Activated T-helper 1 cell treated with anti-CD3 and anti-CD28 coated beads, Interleukin-12 subunit alpha, Interleukin-12 subunit beta, Interleukin-2, Interleukin-4 antibody, amounts not matched to agents 30 ng/mL and 10 ng/mL and 1 ng/mL, durations not matched to agents 14 hours and 24 hours and 36 hours (primary cell): ENCODE measurements around the gene XPC. TPM values are rescaled to one million over a fixed set of nuclear protein-coding genes. Genes with fewer than 3 reads are reported as not detected.
A peak's percentile ranks its signal among the peaks of the same experiment; 100 is the strongest.

Source experiments
- DNase-seq: peaks from one replicate; pipeline ENCODE4 v3.0.0; 2021; ENCODE audit warnings: low spot score
- H3K27ac Mint-ChIP-seq: one replicate; pipeline ENCODE4 v1.8.0; 2021; ENCODE audit warnings: mild to moderate bottlenecking, mixed read lengths
- H3K27me3 Mint-ChIP-seq: one replicate; pipeline ENCODE4 v1.8.0; 2022; ENCODE audit warnings: mild to moderate bottlenecking, moderate library complexity, mixed read lengths; ENCODE audit not compliant: insufficient read depth
- H3K36me3 Mint-ChIP-seq: one replicate; pipeline ENCODE4 v1.8.0; 2021; ENCODE audit warnings: low read depth, mixed read lengths
- H3K4me1 Mint-ChIP-seq: one replicate; pipeline ENCODE4 v1.8.0; 2021; ENCODE audit warnings: low read depth, mixed read lengths
- H3K4me3 Mint-ChIP-seq: one replicate; pipeline ENCODE4 v1.8.0; 2021; ENCODE audit warnings: mild to moderate bottlenecking, moderate library complexity, mixed read lengths
- H3K9me3 Mint-ChIP-seq: one replicate; pipeline ENCODE4 v1.8.0; 2021; ENCODE audit warnings: mixed read lengths
- intact Hi-C: fragments of 100-400 bp; cut with micrococcal nuclease; formaldehyde crosslinking; loops from one replicate; pipeline ENCODE4 v1.15.1; 2024
- total RNA-seq: library from RNA; stranded (reverse); gene quantifications from 2 replicates; pipeline ENCODE4 v1.2.3, GENCODE V29; 2022

Gene XPC
- total RNA-seq, 1 donor from 2014 or later = 34.1 TPM

DNA sequence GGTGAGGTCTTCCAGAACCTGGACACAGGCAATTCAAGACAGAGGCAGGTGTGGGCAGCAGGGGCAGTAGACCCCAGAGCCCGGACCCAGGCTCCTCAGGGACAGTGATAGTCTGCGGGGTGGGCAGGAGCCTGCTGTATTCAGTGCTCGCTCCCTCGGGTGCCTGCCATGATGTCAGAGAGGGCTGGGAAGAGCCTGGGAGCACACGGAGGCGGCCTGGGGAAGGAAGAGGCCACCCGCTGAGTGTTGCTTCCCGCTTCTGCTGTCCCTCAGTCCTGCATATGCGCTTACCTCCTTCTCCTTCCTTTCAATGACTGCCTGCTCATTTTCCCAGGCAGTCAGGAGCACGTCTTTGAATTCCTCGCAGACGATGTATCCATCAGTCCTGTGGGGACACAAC, 30.8 kb downstream of the XPC start:
- intact Hi-C loops = no loop called here
- Mint-ChIP-seq H3K4me3 (no peak overlapping the region), H3K27me3 (no peaks in the 10 kb centered on the region), H3K27ac (peak overlapping the region; percentile 70), H3K9me3 (no peaks in the 10 kb centered on the region), H3K4me1 (peaks cover 36% of the 10 kb centered on the region), H3K36me3 (peaks cover 28% of the 10 kb centered on the region)
- no peak for DNase-seq

DNA sequence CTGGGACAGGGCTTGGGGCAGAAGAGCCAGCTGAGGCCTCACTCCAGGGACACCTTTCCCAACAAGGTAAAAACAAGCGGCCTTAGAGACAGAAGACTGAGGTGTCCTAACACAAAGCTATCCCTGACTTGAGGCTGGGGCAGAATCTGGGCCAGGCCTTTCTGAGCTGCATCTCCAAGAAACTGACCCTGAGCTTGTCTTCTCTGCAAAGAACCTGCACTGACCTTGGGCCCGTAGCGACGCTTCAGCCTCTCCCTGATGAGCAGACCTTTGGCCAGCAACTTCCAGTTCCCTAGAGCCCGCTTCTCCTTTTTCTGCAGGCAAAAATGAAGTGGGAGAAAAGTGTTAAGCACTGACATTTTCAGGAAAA, 31.4 kb downstream of the XPC start:
- Mint-ChIP-seq H3K36me3 (peaks cover 29% of the 10 kb centered on the region), H3K4me1 (peaks cover 41% of the 10 kb centered on the region), H3K4me3 (no peak overlapping the region), H3K27ac (peak overlapping the region; percentile 70), H3K27me3 (no peaks in the 10 kb centered on the region), H3K9me3 (no peaks in the 10 kb centered on the region)
- intact Hi-C loops = no loop called here
- no peak for DNase-seq

DNA sequence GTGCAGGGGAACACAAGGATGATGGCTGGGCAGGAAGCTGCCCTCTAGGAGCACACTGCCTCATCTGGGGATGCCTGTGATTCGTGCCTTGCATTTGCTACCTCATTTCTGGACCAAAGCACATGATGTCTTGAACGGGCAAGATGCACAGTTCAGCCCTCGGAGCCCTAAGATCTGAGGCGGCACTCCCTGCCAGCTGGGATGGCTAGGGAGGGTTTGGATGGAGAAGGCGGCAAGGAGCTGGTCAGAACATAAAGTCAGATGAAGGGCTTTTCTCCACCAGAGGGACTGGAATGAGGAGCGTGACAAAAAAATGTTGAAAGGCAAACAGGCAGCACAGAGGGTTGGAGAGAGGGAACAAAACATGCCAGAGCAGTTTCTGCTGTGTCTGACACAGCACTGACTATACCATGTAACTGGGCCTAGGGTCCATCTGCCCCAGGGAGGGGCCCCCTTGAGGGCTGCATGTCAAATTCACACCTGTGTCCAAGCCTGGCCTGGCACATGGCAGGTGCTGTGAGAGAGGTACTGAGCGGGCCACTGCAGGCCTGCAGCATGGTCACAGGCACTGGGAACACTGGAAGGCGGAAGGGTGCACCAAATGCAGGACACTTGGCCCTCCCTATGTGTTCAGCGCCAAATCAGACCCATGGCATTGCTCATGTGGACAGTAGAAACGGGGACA, 31.9 kb downstream of the XPC start:
- intact Hi-C loops = no loop called here
- no peak for DNase-seq
- H3K9me3 Mint-ChIP-seq = no peaks in the 10 kb centered on the region
- H3K4me3 Mint-ChIP-seq = no peak overlapping the region
- H3K27me3 Mint-ChIP-seq = no peaks in the 10 kb centered on the region
- peaks cover 47% of the 10 kb centered on the region for H3K4me1 Mint-ChIP-seq
- peaks cover 34% of the 10 kb centered on the region for H3K36me3 Mint-ChIP-seq
- peak overlapping the region; percentile 70 for H3K27ac Mint-ChIP-seq

DNA sequence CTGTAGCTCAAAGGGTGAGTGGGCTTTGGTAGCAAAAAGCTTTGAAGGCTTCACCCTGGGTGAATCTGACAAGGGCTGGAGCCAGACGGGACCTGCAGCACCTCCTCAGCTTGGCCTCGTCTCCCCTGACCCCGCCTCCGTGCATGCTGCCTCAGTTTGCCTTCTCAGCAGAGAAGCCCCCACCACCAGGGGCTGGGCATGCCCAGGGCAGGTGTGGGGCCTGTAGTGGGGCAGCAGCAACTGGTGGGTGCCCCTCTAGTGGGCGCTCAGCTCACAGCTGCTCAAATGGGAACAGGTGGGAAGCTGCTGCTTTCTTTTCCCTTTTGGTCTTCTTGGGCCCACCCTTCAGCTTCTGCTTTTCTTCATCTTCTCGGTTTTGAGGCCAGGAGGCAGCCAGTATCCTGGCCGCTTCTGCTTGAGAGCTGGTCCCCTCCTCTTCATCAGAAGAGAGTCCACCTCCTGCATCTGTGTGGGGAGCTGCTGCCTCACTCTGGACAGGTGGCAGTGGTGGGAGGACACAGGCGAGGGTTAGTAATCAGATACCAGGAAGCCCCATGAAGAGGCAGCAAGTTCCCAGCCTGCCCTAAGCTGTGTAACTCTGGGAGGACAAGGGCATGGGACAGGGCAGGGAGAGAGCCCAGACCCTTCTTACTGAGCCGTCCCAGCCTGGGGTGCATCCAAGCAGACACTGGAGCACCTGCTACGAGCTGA, 32.6 kb downstream of the XPC start:
- Mint-ChIP-seq H3K27me3 (no peaks in the 10 kb centered on the region), H3K27ac (peak overlapping the region; percentile 70), H3K4me1 (peaks cover 54% of the 10 kb centered on the region), H3K9me3 (no peaks in the 10 kb centered on the region), H3K4me3 (no peak overlapping the region), H3K36me3 (peaks cover 38% of the 10 kb centered on the region)
- DNase-seq = no peak
- intact Hi-C loops = no loop called here

DNA sequence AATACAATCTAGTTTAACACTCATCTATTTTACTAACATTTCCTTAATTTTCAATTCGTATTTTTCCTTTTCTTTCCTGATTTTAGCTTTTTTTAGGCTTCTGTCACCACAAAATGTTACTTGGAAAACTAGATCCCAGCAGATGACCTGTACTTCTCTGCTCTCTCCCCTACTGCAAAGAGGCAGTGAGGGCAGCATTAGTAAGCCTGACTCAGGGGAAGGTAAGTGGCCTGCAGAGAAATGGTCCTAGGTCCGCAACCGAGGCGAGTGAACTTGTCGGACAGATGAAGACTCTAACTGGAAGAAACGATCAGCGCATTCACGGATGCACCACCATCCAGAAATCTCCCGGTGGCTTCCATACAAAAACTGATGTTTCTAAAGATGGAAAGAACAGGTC, 33.2 kb downstream of the XPC start:
- peak overlapping the region; percentile 93 for H3K27ac Mint-ChIP-seq
- no peak overlapping the region for H3K4me3 Mint-ChIP-seq
- H3K9me3 Mint-ChIP-seq = no peaks in the 10 kb centered on the region
- H3K36me3 Mint-ChIP-seq = peaks cover 37% of the 10 kb centered on the region
- intact Hi-C loops = no loop called here
- peaks cover 59% of the 10 kb centered on the region for H3K4me1 Mint-ChIP-seq
- DNase-seq = no peak
- no peaks in the 10 kb centered on the region for H3K27me3 Mint-ChIP-seq

DNA sequence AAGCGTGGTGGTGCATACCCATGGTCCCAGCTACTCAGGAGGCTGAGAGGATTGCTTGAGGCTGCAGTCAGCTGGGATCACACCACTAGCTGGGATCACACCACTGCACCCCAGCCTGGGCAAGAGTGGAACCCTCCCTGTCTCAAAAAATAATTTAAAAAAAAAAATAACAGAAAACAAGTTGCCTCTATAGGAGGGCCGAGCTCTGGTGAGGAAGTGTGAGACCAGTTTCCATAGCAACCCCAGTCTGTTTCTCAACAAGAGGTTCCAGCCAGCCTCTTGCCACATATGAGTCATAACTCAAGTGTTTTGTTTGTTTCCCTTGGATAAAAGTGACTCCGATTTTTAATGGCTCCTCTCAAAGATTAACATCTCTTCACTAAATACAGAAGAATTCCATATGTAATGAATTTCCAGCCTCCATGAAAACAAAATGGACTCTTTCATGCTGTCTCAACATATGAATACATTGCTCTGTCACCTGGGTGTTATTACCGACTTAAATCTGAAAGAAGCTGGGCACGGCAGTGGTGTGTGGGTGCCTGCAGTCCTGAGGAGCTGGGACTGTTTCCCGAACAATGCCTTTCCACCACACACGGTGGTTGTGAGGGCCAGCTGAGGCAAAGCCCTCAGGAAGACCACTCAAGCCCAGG, 33.9 kb downstream of the XPC start:
- peaks cover 59% of the 10 kb centered on the region for H3K4me1 Mint-ChIP-seq
- intact Hi-C loops = loop anchor here (1.0 kb wide), 6 partner anchors 20 to 288 kb away; partner anchors contain the start of genes CHCHD4, LSM3, SLC6A6 and XPC
- H3K9me3 Mint-ChIP-seq = no peaks in the 10 kb centered on the region
- peak overlapping the region; percentile 64 for H3K4me3 Mint-ChIP-seq
- DNase-seq = peak; percentile 75
- H3K36me3 Mint-ChIP-seq = peaks cover 36% of the 10 kb centered on the region
- H3K27me3 Mint-ChIP-seq = no peaks in the 10 kb centered on the region
- peak overlapping the region; percentile 93 for H3K27ac Mint-ChIP-seq

DNA sequence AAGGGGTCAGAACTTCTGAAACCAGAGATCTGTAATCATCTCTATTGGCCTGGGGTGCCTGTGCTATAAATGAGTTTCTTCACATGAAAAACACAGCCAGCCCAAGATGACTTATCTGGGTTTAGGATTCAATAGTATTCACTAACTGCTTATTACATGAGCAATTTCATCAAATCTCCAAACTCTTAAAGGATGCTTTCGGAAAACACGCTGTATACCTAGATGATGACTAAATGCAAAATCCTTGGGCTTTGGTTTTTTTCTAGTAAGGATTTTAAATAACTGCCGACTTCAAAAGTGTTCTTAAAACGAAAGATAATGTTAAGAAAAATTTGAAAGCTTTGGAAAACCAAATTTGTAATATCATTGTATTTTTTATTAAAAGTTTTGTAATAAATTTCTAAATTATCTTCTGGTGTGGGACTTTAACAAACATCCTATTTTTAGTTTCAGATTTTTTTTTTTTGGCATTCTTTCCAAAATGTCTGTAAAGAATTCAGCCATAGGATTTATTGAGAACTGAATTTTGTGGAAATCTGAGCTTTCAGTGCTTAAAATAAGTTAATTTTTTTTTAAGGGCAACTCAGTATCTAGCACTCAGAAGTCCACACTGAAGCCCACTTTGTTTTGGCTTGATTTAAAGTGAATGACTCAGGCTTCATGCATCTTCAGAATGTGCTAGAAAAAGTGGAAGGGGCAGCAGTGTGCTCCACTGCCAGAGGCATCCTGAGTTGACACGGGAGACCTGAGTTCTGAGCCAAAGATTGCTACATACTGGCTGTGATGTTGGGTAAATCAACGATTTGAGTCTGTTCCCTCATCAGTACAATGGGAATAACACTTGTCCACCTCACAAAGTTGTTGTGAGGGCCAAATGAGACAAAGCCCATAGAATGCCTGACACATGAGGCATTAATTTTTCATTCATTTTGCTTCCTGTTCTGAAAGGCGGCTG, 34.9 kb downstream of the XPC start:
- peaks cover 59% of the 10 kb centered on the region for H3K4me1 Mint-ChIP-seq
- H3K4me3 Mint-ChIP-seq = peak overlapping the region; percentile 65
- intact Hi-C loops = loop anchor here (1.0 to 2.0 kb wide), 7 partner anchors 19 to 803 kb away; partner anchors contain the start of genes CHCHD4, LSM3, NR2C2 and SLC6A6

DNA sequence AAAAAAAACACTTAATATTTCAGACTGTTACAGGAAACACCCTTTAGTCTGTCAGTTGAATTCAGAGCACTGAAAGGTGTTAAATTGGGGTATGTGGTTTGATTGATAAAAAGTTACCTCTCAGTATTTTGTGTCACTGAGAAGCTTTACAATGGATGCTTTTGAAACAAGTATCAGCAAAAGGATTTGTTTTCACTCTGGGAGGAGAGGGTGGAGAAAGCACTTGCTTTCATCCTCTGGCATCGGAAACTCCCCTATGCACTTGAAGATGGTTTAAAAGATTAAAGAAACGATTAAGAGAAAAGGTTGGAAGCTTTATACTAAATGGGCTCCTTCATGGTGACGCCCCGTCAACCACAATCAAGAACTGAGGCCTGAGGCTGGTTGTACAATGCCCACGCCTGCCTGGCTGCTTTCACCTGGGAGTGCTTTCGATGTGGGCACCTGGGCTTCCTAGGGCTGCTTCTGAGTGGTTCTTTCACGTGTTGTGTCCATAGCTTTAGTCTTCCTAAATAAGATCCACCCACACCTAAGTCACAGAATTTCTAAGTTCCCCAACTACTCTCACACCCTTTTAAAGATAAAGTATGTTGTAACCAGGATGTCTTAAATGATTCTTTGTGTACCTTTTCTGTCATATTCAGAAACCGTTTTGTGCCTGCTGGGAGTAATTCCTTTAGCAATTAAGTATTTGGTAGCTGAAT, 35.7 kb downstream of the XPC start:
- Mint-ChIP-seq H3K4me3 (peak overlapping the region; percentile 65), H3K36me3 (peaks cover 47% of the 10 kb centered on the region), H3K27ac (peak overlapping the region; percentile 90), H3K9me3 (no peaks in the 10 kb centered on the region), H3K4me1 (peaks cover 59% of the 10 kb centered on the region), H3K27me3 (no peaks in the 10 kb centered on the region)
- intact Hi-C loops = loop anchor here (2.0 kb wide), 1 partner anchor 804 kb away; the partner anchor contains the start of gene NR2C2
- peak; percentile 51 for DNase-seq

More for the DNA sequence above, 34.9 kb downstream of the XPC start:
- Mint-ChIP-seq H3K27me3 (no peaks in the 10 kb centered on the region), H3K27ac (peak overlapping the region; percentile 93), H3K9me3 (no peaks in the 10 kb centered on the region), H3K36me3 (peaks cover 41% of the 10 kb centered on the region)
- no peak for DNase-seq

DNA sequence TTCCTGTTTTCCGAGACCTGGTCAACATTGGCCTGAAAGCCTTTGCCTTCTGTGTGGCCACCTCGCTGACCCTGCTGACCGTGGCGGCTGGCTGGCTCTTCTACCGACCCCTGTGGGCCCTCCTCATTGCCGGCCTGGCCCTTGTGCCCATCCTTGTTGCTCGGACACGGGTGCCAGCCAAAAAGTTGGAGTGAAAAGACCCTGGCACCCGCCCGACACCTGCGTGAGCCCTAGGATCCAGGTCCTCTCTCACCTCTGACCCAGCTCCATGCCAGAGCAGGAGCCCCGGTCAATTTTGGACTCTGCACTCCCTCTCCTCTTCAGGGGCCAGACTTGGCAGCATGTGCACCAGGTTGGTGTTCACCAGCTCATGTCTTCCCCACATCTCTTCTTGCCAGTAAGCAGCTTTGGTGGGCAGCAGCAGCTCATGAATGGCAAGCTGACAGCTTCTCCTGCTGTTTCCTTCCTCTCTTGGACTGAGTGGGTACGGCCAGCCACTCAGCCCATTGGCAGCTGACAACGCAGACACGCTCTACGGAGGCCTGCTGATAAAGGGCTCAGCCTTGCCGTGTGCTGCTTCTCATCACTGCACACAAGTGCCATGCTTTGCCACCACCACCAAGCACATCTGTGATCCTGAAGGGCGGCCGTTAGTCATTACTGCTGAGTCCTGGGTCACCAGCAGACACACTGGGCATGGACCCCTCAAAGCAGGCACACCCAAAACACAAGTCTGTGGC, 36.6 kb downstream of the XPC start:
- H3K27me3 Mint-ChIP-seq = no peaks in the 10 kb centered on the region

DNA sequence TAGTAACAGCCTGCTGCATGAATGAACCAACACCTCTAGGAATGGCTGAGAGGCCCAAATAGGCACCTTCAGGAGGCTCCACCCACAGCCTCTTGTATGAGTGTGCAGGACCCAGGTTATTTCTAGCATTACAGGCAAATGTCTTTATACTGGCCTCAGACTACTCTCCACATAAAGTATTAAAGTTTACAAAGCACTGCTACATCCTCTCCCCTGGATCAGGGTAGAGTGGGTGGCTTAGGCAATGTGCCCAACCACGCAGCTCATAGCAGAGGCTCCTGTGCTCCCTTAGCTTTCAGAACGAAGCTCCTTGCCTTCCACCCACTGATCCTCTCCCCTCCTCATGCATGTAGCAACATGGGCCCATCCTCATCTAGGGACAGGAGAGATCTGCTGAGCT, 37.3 kb downstream of the XPC start:
- Mint-ChIP-seq H3K4me3 (no peak overlapping the region), H3K27me3 (no peaks in the 10 kb centered on the region), H3K9me3 (no peaks in the 10 kb centered on the region), H3K36me3 (peaks cover 43% of the 10 kb centered on the region), H3K4me1 (peaks cover 56% of the 10 kb centered on the region), H3K27ac (peak overlapping the region; percentile 34)
- intact Hi-C loops = no loop called here
- DNase-seq = no peak

More for the DNA sequence above, 36.6 kb downstream of the XPC start:
- Mint-ChIP-seq H3K36me3 (peaks cover 44% of the 10 kb centered on the region), H3K4me1 (peaks cover 59% of the 10 kb centered on the region), H3K9me3 (no peaks in the 10 kb centered on the region), H3K27ac (peak overlapping the region; percentile 90), H3K4me3 (no peak overlapping the region)
- no peak for DNase-seq
- intact Hi-C loops = loop anchor here (2.0 kb wide), 1 partner anchor 805 kb away; the partner anchor contains the start of gene NR2C2

DNA sequence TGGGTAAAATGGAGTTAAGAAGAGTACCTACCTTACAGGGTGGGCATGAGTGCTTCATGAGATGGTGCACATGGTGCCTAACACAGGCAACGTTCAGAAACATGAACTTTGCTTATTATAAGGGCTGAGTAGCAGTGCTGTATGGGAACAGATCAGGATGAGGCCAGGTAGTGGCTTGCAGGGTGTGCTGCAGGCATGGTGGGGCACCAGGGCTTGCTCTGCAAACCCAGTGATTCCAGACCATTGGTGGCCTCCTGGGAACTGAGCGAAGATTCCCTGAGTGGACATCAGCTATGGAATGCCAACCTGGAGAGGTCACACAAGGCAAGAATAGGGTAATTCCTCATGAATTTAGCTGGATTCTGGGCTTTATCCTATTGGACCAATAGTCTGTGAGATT, 37.7 kb downstream of the XPC start:
- Mint-ChIP-seq H3K9me3 (no peaks in the 10 kb centered on the region), H3K4me1 (peaks cover 51% of the 10 kb centered on the region), H3K27ac (no peak overlapping the region)

More for the DNA sequence above, 37.7 kb downstream of the XPC start:
- intact Hi-C loops = no loop called here
- Mint-ChIP-seq H3K4me3 (no peak overlapping the region), H3K27me3 (no peaks in the 10 kb centered on the region), H3K36me3 (peaks cover 46% of the 10 kb centered on the region)
- no peak for DNase-seq
